Brain microvascular endothelial cell (primary cell): ENCODE data around the gene DUSP5.
A peak's percentile ranks its signal among the peaks of the same experiment; 100 is the strongest.

Experiments
- DNase-seq: peaks from one replicate; pipeline ENCODE4 v3.0.0-alpha.2; 2020
- H3K27ac ChIP-seq: fragments of 250-450 bp; sonication (Bioruptor Pico); 2 replicates; pipeline ENCODE4 v1.5.1; 2020; ENCODE audit warnings: mild to moderate bottlenecking, moderate library complexity
- H3K27me3 ChIP-seq: fragments of 250-450 bp; sonication (Bioruptor Pico); replicated peaks from 2 replicates; pipeline ENCODE4 v1.5.1; 2020; ENCODE audit warnings: mild to moderate bottlenecking
- H3K36me3 ChIP-seq: fragments of 250-450 bp; sonication (Bioruptor Pico); replicated peaks from 2 replicates; pipeline ENCODE4 v1.5.1; 2020; ENCODE audit warnings: mild to moderate bottlenecking
- H3K4me3 ChIP-seq: 2 replicates; pipeline ENCODE4 v1.5.1; 2011; ENCODE audit warnings: low read depth, mild to moderate bottlenecking, control low read depth, low read length, moderate library complexity
- in situ Hi-C: cut with HindIII; loops from 2 replicates; pipeline ENCODE4 v1.10.0; 2017; ENCODE audit warnings: low sequenced_read_pairs, low pct_ligation_motif_present
- TF ChIP-seq, protein P1 (sequence below): IDR thresholded peaks from 2 replicates; pipeline ENCODE4 v1.5.1; 2011; ENCODE audit warnings: low read depth, mild to moderate bottlenecking, moderate library complexity, low read length, control low read depth, inconsistent platforms; ENCODE audit errors: missing control alignments

The DUSP5 gene, protein sequence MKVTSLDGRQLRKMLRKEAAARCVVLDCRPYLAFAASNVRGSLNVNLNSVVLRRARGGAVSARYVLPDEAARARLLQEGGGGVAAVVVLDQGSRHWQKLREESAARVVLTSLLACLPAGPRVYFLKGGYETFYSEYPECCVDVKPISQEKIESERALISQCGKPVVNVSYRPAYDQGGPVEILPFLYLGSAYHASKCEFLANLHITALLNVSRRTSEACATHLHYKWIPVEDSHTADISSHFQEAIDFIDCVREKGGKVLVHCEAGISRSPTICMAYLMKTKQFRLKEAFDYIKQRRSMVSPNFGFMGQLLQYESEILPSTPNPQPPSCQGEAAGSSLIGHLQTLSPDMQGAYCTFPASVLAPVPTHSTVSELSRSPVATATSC

GRCh38 chr10:110497438-110498086 lies at the start of gene DUSP5:
Gene DUSP5, plus strand, starts transcription at chr10:110497907. Its CDS starts 215 bp downstream, at chr10:110498122.
- H3K27ac ChIP-seq: peak within 1 kb of the TSS; percentile 94
- peak within 1 kb of the TSS; percentile 90 for H3K4me3 ChIP-seq
- H3K36me3 ChIP-seq: peaks cover 2% of the 10 kb centered on the region
- peak; percentile 88 for DNase-seq
- TF ChIP-seq, protein P1, sequence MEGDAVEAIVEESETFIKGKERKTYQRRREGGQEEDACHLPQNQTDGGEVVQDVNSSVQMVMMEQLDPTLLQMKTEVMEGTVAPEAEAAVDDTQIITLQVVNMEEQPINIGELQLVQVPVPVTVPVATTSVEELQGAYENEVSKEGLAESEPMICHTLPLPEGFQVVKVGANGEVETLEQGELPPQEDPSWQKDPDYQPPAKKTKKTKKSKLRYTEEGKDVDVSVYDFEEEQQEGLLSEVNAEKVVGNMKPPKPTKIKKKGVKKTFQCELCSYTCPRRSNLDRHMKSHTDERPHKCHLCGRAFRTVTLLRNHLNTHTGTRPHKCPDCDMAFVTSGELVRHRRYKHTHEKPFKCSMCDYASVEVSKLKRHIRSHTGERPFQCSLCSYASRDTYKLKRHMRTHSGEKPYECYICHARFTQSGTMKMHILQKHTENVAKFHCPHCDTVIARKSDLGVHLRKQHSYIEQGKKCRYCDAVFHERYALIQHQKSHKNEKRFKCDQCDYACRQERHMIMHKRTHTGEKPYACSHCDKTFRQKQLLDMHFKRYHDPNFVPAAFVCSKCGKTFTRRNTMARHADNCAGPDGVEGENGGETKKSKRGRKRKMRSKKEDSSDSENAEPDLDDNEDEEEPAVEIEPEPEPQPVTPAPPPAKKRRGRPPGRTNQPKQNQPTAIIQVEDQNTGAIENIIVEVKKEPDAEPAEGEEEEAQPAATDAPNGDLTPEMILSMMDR: no peak
- no peaks in the 10 kb centered on the region for H3K27me3 ChIP-seq
- in situ Hi-C loops: no loop called here

GRCh38 chr10:110448682-110449418 lies 48.9 kb upstream of the DUSP5 start:
- no peaks in the 10 kb centered on the region for H3K27me3 ChIP-seq
- TF ChIP-seq, protein P1: no peak
- DNase-seq: no peak
- H3K4me3 ChIP-seq: no peak overlapping the region
- H3K36me3 ChIP-seq: no peaks in the 10 kb centered on the region
- H3K27ac ChIP-seq: no peak overlapping the region
- in situ Hi-C loops: no loop called here

- Histone ChIP-seq H3K4me3 (no peak overlapping the region), H3K27ac (no peak overlapping the region), H3K36me3 (no peaks in the 10 kb centered on the region), H3K27me3 (no peaks in the 10 kb centered on the region)
- in situ Hi-C loops: no loop called here
- no peak for DNase-seq
- TF ChIP-seq, protein P1: no peak
These were observed 42.3 kb upstream of the DUSP5 start for GRCh38 chr10:110455446-110455845.

- no peak for DNase-seq
- in situ Hi-C loops: no loop called here
- Histone ChIP-seq H3K36me3 (no peaks in the 10 kb centered on the region), H3K27ac (no peak overlapping the region), H3K27me3 (no peaks in the 10 kb centered on the region), H3K4me3 (no peak overlapping the region)
- TF ChIP-seq, protein P1: no peak
These were observed 41.7 kb upstream of the DUSP5 start for GRCh38 chr10:110456046-110456445.

GRCh38 chr10:110456523-110457091 lies 41.1 kb upstream of the DUSP5 start:
- Histone ChIP-seq H3K4me3 (no peak overlapping the region), H3K36me3 (no peaks in the 10 kb centered on the region), H3K27me3 (no peaks in the 10 kb centered on the region), H3K27ac (no peak overlapping the region)
- TF ChIP-seq, protein P1: no peak
- in situ Hi-C loops: no loop called here
- peak; percentile 19 for DNase-seq
